Activated naive CD8-positive, alpha-beta T cell (primary cell): Measurements from ENCODE around the gene TRAF1.

ENCODE experiments used
- H3K27ac Mint-ChIP-seq: one replicate; pipeline ENCODE4 v1.8.0; 2021; ENCODE audit warnings: mixed read lengths
- H3K27me3 Mint-ChIP-seq: one replicate; pipeline ENCODE4 v1.8.0; 2021; ENCODE audit warnings: mixed read lengths
- H3K36me3 Mint-ChIP-seq: one replicate; pipeline ENCODE4 v1.8.0; 2021; ENCODE audit warnings: mixed read lengths
- H3K4me1 Mint-ChIP-seq: one replicate; pipeline ENCODE4 v1.8.0; 2021; ENCODE audit warnings: low read depth, mixed read lengths
- H3K4me3 Mint-ChIP-seq: one replicate; pipeline ENCODE4 v1.8.0; 2021; ENCODE audit warnings: mild to moderate bottlenecking, mixed read lengths
- H3K9me3 Mint-ChIP-seq: one replicate; pipeline ENCODE4 v1.8.0; 2021; ENCODE audit warnings: low read depth, mixed read lengths

Gene TRAF1

GRCh38 chr9:120882935-120883607, 43.5 kb downstream of the TRAF1 start:
- Mint-ChIP-seq H3K4me1 (peaks cover 74% of the 10 kb centered on the region), H3K36me3 (no peaks in the 10 kb centered on the region), H3K27ac (peak overlapping the region; percentile 85), H3K27me3 (no peaks in the 10 kb centered on the region), H3K4me3 (no peak overlapping the region), H3K9me3 (no peaks in the 10 kb centered on the region)

DNA sequence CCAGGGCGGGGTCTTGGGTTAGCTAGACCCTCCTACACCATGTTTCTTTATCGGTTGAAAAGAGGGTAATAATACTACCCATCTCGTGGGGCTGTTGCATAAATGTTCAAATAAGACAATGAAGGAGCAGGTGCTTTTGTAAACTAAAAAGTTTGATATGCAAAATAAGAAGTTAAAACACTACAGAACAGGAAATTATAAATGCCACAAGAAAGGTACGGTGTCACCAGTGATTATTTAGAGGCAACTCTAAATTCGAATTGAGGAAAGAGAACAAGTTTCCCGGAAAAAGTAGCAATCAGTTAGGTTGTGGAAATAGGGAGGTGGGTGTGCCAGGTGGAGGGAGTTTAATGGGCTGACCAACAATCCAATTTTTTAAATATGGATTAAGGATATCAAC, 47.1 kb downstream of the TRAF1 start:
- Mint-ChIP-seq H3K4me3 (peak overlapping the region; percentile 92), H3K9me3 (no peaks in the 10 kb centered on the region), H3K36me3 (peaks cover 4% of the 10 kb centered on the region), H3K27me3 (no peaks in the 10 kb centered on the region), H3K27ac (peak overlapping the region; percentile 96), H3K4me1 (peaks cover 79% of the 10 kb centered on the region)

DNA sequence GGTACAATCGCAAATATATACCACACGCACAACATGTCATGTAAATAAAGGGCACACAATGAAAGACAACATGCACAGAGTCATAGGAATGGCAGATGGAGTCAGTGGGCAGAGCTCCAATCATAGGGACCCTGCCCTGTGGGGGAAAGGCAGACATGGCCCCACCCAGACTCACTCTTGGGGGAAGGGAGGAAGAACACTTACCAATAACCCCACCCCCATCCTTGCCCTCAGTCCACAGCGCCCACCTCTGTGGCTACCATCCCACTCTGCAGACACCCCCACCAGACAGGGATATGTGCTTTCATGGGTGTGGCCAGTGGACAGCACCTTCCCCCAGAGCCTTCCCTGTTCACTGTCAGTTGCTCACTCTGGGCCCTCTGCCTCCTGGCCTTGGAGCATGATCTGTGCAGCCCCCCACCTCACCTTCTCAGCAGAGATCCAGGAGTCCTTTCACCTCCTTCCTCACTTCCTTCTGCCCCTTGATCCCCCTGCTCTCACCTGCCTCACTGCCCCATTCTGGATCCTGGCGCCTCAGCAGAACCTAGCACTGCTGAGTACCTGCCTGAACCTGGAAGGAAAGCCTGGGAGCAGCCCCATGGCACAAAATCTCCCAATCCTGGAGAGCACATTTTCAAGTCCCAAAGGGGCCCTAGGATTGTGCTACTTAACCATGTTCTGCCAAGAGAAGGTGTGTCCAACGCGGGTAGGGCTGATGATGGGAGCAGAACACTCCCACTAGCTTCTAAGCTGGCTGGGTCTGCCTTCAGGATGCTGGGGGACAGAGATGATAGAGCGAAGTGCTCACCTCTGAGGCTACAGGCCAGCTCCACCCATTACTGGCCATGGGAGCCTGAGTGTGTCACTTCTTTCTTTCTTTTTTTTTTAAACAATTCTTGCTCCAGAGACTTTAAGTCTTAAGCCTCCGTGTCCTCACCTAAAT, 48.1 kb downstream of the TRAF1 start:
- Mint-ChIP-seq H3K27me3 (no peaks in the 10 kb centered on the region), H3K27ac (peak overlapping the region; percentile 96), H3K9me3 (no peaks in the 10 kb centered on the region), H3K36me3 (peaks cover 8% of the 10 kb centered on the region), H3K4me1 (peaks cover 79% of the 10 kb centered on the region), H3K4me3 (peak overlapping the region; percentile 92)

DNA sequence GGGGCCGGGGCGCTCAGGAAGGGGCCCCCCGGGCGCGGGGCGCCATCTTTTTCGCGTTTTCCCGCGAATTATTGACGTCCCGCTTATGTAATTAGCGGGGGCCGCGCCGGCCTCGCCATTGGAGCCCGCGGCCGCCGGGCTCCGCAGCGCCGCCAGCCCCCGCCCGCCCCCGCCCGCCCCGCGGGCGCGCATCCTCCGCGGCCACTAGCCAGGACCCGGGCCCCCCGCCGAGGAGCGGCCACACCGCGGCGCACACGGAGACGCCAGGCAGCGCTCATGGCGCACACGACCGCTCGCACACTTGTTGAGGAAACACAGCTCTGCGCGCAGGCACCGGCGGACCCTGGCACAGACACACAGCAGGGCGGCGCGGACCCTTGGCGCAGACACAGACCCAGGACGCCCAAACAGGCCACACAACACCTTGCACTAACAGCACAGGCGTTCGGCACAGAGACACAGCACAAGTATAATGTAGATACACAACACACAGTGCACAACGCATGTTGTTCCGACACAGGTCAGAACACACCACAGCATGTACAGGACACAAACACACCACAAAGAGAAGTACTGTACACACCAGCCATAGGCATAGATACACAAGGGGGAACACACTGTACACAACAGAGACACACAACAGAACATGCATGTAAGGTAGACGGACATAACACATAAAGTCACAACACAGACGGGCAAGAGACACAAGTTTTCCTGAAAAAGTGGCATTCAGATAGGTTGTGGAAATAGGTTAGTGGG, 49.1 kb downstream of the TRAF1 start:
- no peaks in the 10 kb centered on the region for H3K27me3 Mint-ChIP-seq
- peaks cover 10% of the 10 kb centered on the region for H3K36me3 Mint-ChIP-seq
- peaks cover 79% of the 10 kb centered on the region for H3K4me1 Mint-ChIP-seq
- H3K9me3 Mint-ChIP-seq: no peaks in the 10 kb centered on the region
- peak overlapping the region; percentile 92 for H3K4me3 Mint-ChIP-seq
- H3K27ac Mint-ChIP-seq: peak overlapping the region; percentile 96

GRCh38 chr9:120876842-120877240, 49.8 kb downstream of the TRAF1 start, which contains the start of gene PHF19:
Gene PHF19 (minus strand): TSS chr9:120877188. CDS start chr9:120874741, 2,447 bp downstream.
- peak within 1 kb of the TSS; percentile 92 for H3K4me3 Mint-ChIP-seq
- peak within 1 kb of the TSS; percentile 96 for H3K27ac Mint-ChIP-seq
- no peaks in the 10 kb centered on the region for H3K27me3 Mint-ChIP-seq
- no peaks in the 10 kb centered on the region for H3K9me3 Mint-ChIP-seq
- H3K4me1 Mint-ChIP-seq: peaks cover 72% of the 10 kb centered on the region
- peaks cover 12% of the 10 kb centered on the region for H3K36me3 Mint-ChIP-seq

- H3K9me3 Mint-ChIP-seq: no peaks in the 10 kb centered on the region
Observed at GRCh38 chr9:120875954-120876841, 50.4 kb downstream of the TRAF1 start.

DNA sequence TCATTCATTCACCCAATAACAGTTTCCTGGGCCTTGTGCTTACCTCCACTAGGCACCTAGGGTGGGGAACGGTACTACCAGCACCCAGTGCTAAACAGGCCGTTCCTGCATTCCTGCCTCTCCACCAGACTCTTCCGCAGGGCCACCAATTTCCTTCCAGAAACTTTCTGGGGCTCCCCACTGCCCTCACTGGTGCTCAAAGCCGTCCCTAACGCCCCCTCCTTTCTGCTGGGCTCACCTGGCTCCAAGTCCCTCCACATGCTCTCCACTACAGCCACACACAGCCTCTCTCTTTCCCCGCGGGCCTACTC, 51.0 kb downstream of the TRAF1 start:
- peaks cover 12% of the 10 kb centered on the region for H3K36me3 Mint-ChIP-seq

More at GRCh38 chr9:120875954-120876841, 50.4 kb downstream of the TRAF1 start:
- Mint-ChIP-seq H3K4me1 (peaks cover 67% of the 10 kb centered on the region), H3K27ac (peak overlapping the region; percentile 95), H3K27me3 (no peaks in the 10 kb centered on the region), H3K4me3 (peak overlapping the region; percentile 87), H3K36me3 (peaks cover 12% of the 10 kb centered on the region)

DNA sequence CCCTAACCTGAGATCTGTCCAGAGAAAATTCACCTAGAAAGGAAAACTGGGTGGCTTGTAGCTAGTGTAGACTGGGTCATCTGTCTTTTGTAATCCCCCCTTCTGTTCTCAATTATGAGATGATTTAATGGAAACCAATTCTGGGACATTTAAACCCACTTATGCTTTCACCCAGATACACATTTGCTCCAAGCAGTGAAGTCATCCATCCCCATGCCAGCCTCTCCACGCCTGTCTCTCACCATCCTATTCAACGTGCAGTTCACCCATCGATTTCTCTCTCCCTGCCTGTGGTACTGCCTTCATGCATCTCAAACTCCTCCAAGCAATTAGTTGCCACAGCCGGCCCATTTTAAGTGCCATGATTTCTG, 51.4 kb downstream of the TRAF1 start:
- H3K9me3 Mint-ChIP-seq: no peaks in the 10 kb centered on the region
- H3K27me3 Mint-ChIP-seq: no peaks in the 10 kb centered on the region
- peak overlapping the region; percentile 86 for H3K4me3 Mint-ChIP-seq
- peaks cover 12% of the 10 kb centered on the region for H3K36me3 Mint-ChIP-seq
- peak overlapping the region; percentile 95 for H3K27ac Mint-ChIP-seq
- peaks cover 61% of the 10 kb centered on the region for H3K4me1 Mint-ChIP-seq

More for the DNA sequence above, 51.0 kb downstream of the TRAF1 start:
- Mint-ChIP-seq H3K4me3 (peak overlapping the region; percentile 86), H3K9me3 (no peaks in the 10 kb centered on the region), H3K27ac (peak overlapping the region; percentile 95), H3K27me3 (no peaks in the 10 kb centered on the region), H3K4me1 (peaks cover 65% of the 10 kb centered on the region)

- Mint-ChIP-seq H3K4me1 (peaks cover 61% of the 10 kb centered on the region), H3K27ac (peak overlapping the region; percentile 95), H3K9me3 (no peaks in the 10 kb centered on the region), H3K36me3 (peaks cover 15% of the 10 kb centered on the region), H3K27me3 (no peaks in the 10 kb centered on the region), H3K4me3 (peak overlapping the region; percentile 5)
Observed at GRCh38 chr9:120874226-120875194, 52.1 kb downstream of the TRAF1 start.

GRCh38 chr9:120873512-120873911, 53.1 kb downstream of the TRAF1 start:
- H3K4me3 Mint-ChIP-seq: peak overlapping the region; percentile 34
- no peaks in the 10 kb centered on the region for H3K27me3 Mint-ChIP-seq
- H3K27ac Mint-ChIP-seq: peak overlapping the region; percentile 82
- H3K9me3 Mint-ChIP-seq: no peaks in the 10 kb centered on the region
- peaks cover 15% of the 10 kb centered on the region for H3K36me3 Mint-ChIP-seq
- H3K4me1 Mint-ChIP-seq: peaks cover 56% of the 10 kb centered on the region

DNA sequence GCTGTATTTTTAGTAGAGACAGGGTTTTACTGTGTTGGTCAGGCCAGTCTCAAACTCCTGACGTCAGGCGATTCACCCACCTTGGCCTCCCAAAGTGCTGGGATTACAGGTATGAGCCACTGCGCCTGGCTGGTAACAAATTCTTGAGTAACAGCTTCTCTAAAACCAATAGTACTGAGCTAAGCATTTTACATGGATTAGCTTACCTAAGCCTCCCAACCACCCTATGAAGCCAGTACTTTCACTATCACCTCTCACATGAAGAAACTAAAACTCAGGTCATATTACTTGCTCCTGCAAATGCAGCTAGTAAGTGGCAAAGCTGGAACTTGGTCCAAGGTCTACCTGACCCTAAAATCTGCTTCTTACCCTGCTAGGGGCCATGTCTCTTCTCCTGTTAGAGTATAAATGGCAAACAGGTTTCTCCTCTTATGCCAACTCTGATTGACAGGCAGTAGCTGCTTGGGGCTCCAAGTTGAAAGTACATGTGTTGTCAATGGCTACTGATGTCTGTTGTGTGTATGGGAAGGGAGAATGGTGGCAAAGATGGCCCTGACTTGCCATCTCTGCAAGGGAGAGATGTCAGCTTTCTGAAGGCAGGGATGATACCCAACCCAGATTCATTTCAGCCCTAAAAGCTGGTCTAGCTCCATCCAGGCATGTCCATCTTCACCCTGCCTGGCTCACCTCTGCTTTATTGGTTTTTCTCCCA, 53.6 kb downstream of the TRAF1 start:
- Mint-ChIP-seq H3K4me3 (no peak overlapping the region), H3K36me3 (peaks cover 18% of the 10 kb centered on the region), H3K4me1 (peaks cover 56% of the 10 kb centered on the region)

DNA sequence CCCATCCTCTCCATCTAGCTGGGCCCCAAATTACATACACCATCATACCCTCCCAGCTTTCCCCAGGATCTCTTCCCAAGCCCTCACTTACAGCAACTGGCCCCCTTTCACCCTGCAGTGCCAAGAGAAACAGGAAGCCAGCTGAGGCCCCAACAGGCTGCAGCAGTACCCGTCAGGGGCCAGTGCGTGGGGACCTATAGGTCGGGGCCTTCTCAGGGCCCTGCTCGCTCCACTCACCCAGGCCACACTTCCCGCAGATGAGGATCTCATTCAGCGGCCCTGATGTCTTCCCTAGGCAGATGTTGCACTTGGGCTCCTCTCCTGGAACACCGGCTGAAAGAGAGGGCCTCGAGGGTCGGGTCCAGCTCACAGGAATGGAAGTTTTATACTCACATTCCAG, 56.4 kb downstream of the TRAF1 start:
- Mint-ChIP-seq H3K27me3 (no peaks in the 10 kb centered on the region), H3K4me1 (peaks cover 44% of the 10 kb centered on the region), H3K9me3 (no peaks in the 10 kb centered on the region), H3K4me3 (no peak overlapping the region), H3K36me3 (peaks cover 15% of the 10 kb centered on the region), H3K27ac (no peak overlapping the region)

More for the DNA sequence above, 53.6 kb downstream of the TRAF1 start:
- Mint-ChIP-seq H3K9me3 (no peaks in the 10 kb centered on the region), H3K27ac (peak overlapping the region; percentile 82), H3K27me3 (no peaks in the 10 kb centered on the region)

DNA sequence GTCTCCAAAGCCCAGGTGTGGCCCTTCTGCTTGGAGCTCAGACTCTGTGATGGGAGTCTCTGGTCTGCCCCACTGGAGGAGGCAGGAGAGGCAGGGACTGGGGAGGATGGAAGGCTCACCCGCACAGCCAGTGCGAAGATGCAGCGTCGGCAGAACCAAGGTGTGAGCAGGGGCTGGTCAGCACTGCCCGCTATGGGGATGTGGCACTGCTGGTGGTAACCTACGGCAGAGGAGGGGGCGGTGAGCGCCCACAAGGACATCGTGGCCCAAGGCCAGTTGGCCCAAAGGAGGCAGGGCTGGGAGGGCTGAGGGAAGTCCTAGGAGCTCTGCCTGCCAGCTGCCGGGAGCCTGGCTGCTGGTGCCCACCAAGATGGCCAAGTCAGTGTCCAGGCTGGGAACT, 56.9 kb downstream of the TRAF1 start:
- Mint-ChIP-seq H3K27ac (peak overlapping the region; percentile 97), H3K4me1 (peaks cover 41% of the 10 kb centered on the region), H3K36me3 (peaks cover 14% of the 10 kb centered on the region), H3K27me3 (no peaks in the 10 kb centered on the region), H3K4me3 (peak overlapping the region; percentile 87), H3K9me3 (no peaks in the 10 kb centered on the region)
